GM23248 (cell line): Measurements from ENCODE around the gene PLD4. TPM values are rescaled to one million over a fixed set of nuclear protein-coding genes. Genes with fewer than 3 reads are reported as not detected.
"Not testable (repeated sequence)": the region's sequence is repeated elsewhere in the genome, so short reads cannot be mapped to it uniquely, and the experiment has no call there.

Source experiments
- DNase-seq: peaks from one replicate; pipeline ENCODE4 v3.0.0-alpha.2; 2015
- H2AFZ ChIP-seq: fragments of 200-600 bp; sonication (generic); 2 replicates; pipeline ENCODE4 v1.6.1; 2016; ENCODE audit warnings: antibody characterized with exemption
- H3F3A ChIP-seq: fragments of 200-600 bp; sonication (generic); 2 replicates; pipeline ENCODE4 v1.6.1; 2016; ENCODE audit warnings: mild to moderate bottlenecking, antibody characterized with exemption, mixed run types; ENCODE audit not compliant: insufficient read depth
- H3K27ac ChIP-seq: fragments of 200-600 bp; sonication (generic); 2 replicates; pipeline ENCODE4 v1.5.1; 2016; ENCODE audit warnings: mild to moderate bottlenecking
- H3K27me3 ChIP-seq: fragments of 200-600 bp; sonication (generic); replicated peaks from 2 replicates; pipeline ENCODE4 v1.6.1; 2016; ENCODE audit warnings: mild to moderate bottlenecking; ENCODE audit not compliant: insufficient read depth
- H3K36me3 ChIP-seq: fragments of 200-600 bp; sonication (generic); 2 replicates; pipeline ENCODE4 v1.6.1; 2016; ENCODE audit warnings: low read depth, mild to moderate bottlenecking
- H3K4me1 ChIP-seq: fragments of 200-600 bp; sonication (generic); 2 replicates; pipeline ENCODE4 v1.6.1; 2016; ENCODE audit warnings: mild to moderate bottlenecking; ENCODE audit not compliant: insufficient read depth
- H3K4me2 ChIP-seq: fragments of 200-600 bp; sonication (generic); one replicate; pipeline ENCODE4 v1.6.1; 2016; ENCODE audit warnings: mild to moderate bottlenecking; ENCODE audit not compliant: unreplicated experiment
- H3K4me3 ChIP-seq: fragments of 200-600 bp; sonication (generic); 2 replicates; pipeline ENCODE4 v1.5.1; 2016; ENCODE audit warnings: mild to moderate bottlenecking
- H3K79me2 ChIP-seq: fragments of 200-600 bp; sonication (generic); 2 replicates; pipeline ENCODE4 v1.6.1; 2016; ENCODE audit warnings: mild to moderate bottlenecking; ENCODE audit not compliant: insufficient read depth
- H3K9ac ChIP-seq: fragments of 200-600 bp; sonication (generic); 2 replicates; pipeline ENCODE4 v1.6.1; 2016; ENCODE audit warnings: mild to moderate bottlenecking
- H3K9me2 ChIP-seq: fragments of 200-600 bp; sonication (generic); 2 replicates; pipeline ENCODE4 v1.6.1; 2016; ENCODE audit warnings: mixed run types, mild to moderate bottlenecking, moderate library complexity; ENCODE audit not compliant: insufficient read depth
- H3K9me3 ChIP-seq: fragments of 200-600 bp; sonication (generic); one replicate; pipeline ENCODE4 v1.6.1; 2017; ENCODE audit warnings: low read depth
- H4K20me1 ChIP-seq: fragments of 200-600 bp; sonication (generic); 2 replicates; pipeline ENCODE4 v1.6.0; 2016; ENCODE audit not compliant: insufficient read depth
- EZH2 ChIP-seq: fragments of 200-600 bp; sonication (generic); IDR thresholded peaks from 2 replicates; pipeline ENCODE4 v1.6.1; 2018; ENCODE audit warnings: antibody characterized with exemption, mild to moderate bottlenecking; ENCODE audit not compliant: insufficient read depth, poor library complexity, severe bottlenecking
- EZH2phosphoT487 ChIP-seq: fragments of 200-600 bp; sonication (generic); IDR thresholded peaks from 2 replicates; pipeline ENCODE4 v1.6.1; 2018; ENCODE audit warnings: antibody characterized with exemption, moderate library complexity, mild to moderate bottlenecking, low read depth; ENCODE audit not compliant: insufficient read depth
- WGBS, 2 experiments: methylation state at CpG; one replicate each; pipeline ENCODE4 v1.1.6; 2015 to 2017; ENCODE audit warnings: low lambda C conversion rate in 2 of 2, low coverage in 1 of 2; ENCODE audit errors: missing lambda C conversion rate in 2 of 2; 5-methylcytosine and 5-hydroxymethylcytosine counted together
- in situ Hi-C: fragments of 300-500 bp; cut with MboI; formaldehyde crosslinking; loops from 2 replicates; pipeline ENCODE4 v1.15.0; 2020
- polyA plus RNA-seq: library from polyadenylated mRNA; unstranded; fragments of >200 nt; fragmentation: Nextera tagmentation; extraction: Ambion mirVana; gene quantifications from 2 replicates; pipeline ENCODE4 v1.2.1, GENCODE V29; 2016
- total RNA-seq: library from RNA; depleted of rRNA; stranded (reverse); fragments of >200 nt; shearing (Covaris generic); gene quantifications from 2 replicates; pipeline ENCODE4 v1.2.3, GENCODE V29; 2014

PLD4 gene
- total and polyA plus RNA-seq, 2 experiments from 2014 or later, result not detected

DNA sequence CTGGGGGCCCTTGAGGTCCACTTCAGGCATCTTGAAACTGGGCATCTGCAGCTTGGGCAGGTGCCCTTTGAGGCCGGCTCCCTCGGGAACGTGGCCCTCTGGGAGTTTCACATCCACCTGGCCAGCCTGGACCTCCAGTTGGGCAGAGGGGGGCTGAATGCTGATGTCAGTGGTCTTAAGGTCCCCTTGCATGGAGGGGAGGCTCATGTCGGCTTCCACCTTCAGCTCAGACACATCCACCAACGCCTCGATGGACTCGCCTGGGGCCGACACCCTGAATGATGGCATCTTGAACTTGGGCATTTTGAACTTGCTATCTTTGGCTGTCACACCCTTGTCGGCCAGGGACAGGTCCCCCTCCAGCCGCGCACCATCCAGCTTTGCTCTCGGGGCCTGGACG is 22.5 kb downstream of the PLD4 start:
- H3K9me2 ChIP-seq, H2AFZ ChIP-seq, H3K36me3 ChIP-seq, H4K20me1 ChIP-seq, H3K4me1 ChIP-seq, H3K9ac ChIP-seq, DNase-seq, H3K79me2 ChIP-seq, in situ Hi-C loops, H3K27ac ChIP-seq, H3K27me3 ChIP-seq, H3K4me3 ChIP-seq, H3K4me2 ChIP-seq, H3F3A ChIP-seq, H3K9me3 ChIP-seq: not testable (repeated sequence)
- WGBS, 2 experiments, result 90 to 93% methylated on average over 13 of the region's 13 CpGs

DNA sequence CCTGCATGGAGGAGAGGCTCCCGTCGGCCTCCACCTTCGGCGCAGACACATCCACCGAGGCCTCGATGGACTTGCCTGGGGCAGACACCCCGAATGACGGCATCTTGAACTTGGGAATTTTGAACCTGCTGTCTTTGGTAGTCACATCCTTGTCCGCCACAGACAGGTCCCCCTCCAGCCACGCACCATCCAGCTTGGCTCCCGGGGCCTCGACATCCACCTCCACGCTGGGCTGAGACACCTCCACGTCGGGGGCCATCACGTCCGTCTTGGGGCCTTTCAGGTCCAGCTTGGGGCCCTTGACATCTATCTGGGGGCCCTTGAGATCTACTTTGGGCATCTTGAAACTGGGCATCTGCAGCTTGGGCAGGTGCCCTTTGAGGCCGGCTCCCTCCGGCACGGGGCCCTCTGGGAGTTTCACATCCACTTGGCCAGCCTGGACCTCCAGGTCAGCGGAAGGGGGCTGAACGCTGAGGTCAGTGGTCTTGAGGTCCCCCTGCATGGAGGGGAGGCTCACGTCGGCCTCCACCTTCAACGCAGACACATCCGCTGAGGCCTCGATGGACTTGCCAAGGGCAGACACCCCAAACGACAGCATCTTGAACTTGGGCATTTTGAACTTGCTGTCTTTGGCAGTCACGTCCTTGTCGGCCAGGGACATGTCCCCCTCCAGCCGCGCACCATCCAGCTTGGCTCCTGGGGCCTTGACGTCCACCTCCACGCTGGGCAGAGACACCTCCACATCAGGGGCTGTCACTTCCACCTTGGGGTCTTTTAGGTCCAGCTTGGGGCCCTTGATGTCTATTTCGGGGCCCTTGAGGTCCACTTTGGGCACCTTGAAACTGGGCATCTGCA is 23.4 kb downstream of the PLD4 start:
- H3K9ac ChIP-seq, DNase-seq, H3F3A ChIP-seq, in situ Hi-C loops, H3K27ac ChIP-seq, H3K79me2 ChIP-seq, H3K9me2 ChIP-seq, H3K4me3 ChIP-seq, H4K20me1 ChIP-seq, H3K27me3 ChIP-seq, H3K36me3 ChIP-seq, H3K4me2 ChIP-seq, H2AFZ ChIP-seq, H3K4me1 ChIP-seq, H3K9me3 ChIP-seq: not testable (repeated sequence)
- WGBS, 2 experiments, result 88 to 93% methylated on average over 29 to 30 of the region's 35 CpGs

DNA sequence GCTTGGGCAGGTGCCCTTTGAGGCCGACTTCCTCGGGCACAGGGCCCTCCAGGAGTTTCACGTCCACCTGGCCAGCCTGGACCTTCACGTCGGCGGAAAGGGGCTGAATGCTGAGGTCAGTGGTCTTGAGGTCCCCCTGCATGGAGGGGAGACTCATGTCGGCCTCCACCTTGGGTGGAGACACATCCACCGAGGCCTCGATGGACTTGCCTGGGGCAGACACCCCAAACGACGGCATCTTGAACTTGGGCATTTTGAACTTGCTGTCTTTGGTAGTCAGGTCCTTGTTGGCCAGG is 24.0 kb downstream of the PLD4 start:
- Histone ChIP-seq H3K27me3 (no peaks in the 10 kb centered on the region), H3K79me2 (no peaks in the 10 kb centered on the region), H3K4me2 (no peak overlapping the region), H3K9ac (no peak overlapping the region), H4K20me1 (no peaks in the 10 kb centered on the region), H3F3A (no peaks in the 10 kb centered on the region), H3K27ac (no peak overlapping the region), H3K4me1 (no peaks in the 10 kb centered on the region), H2AFZ (no peak overlapping the region), H3K9me3 (no peaks in the 10 kb centered on the region), H3K4me3 (no peak overlapping the region), H3K9me2 (no peaks in the 10 kb centered on the region), H3K36me3 (no peaks in the 10 kb centered on the region)
- no peak for DNase-seq
- no peak for TF ChIP-seq EZH2
- no peak for TF ChIP-seq EZH2phosphoT487
- in situ Hi-C loops, result no loop called here
- 90 to 99% methylated on average over 3 to 9 of the region's 11 CpGs for WGBS, 2 experiments

DNA sequence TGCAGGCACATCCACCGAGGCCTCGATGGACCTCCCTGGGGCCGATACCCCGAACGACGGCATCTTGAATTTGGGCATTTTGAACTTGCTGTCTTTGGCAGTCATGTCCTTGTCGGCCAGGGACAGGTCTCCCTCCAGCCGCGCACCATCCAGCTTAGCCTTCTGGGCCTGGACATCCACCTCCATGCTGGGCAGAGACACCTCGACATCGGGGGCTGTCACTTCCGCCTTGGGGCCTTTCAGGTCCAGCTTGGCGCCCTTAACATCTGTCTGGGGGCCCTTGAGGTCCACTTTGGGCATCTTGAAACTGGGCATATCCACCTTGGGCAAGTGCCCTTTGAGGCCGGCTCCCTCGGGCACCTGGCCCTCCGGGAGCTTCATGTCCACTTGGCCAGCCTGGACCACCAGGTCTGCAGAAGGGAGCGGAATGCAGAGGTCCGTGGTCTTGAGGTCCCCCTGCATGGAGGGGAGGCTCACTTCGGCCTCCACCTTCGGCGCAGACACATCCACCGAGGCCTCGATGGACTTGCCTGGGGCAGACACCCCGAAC is 24.8 kb downstream of the PLD4 start:
- H2AFZ ChIP-seq, H3K9me2 ChIP-seq, H3K4me2 ChIP-seq, H3K4me1 ChIP-seq, H3K27me3 ChIP-seq, H3K4me3 ChIP-seq, H3K9me3 ChIP-seq, H3K27ac ChIP-seq, H3K9ac ChIP-seq, H3K79me2 ChIP-seq, H3F3A ChIP-seq, in situ Hi-C loops, H3K36me3 ChIP-seq, H4K20me1 ChIP-seq, DNase-seq: not testable (repeated sequence)
- WGBS, 2 experiments, result 96 to 97% methylated on average over 15 to 23 of the region's 24 CpGs

DNA sequence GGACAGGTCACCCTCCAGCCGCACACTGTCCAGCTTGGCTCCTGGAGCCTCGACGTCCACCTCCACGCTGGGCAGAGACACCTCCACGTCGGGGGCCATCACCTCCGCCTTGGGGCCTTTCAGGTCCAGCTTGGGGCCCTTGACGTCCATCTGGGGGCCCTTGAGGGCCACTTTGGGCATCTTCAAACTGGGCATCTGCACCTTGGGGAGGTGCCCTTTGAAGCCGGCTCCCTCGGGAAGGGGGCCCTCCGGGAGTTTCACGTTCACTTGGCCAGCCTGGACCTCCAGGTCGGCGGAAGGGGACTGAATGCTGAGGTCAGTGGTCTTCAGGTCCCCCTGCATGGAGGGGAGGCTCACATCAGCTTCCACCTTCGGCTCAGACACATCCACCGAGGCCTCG is 25.3 kb downstream of the PLD4 start:
- Histone ChIP-seq H3K4me3 (no peak overlapping the region), H3K4me2 (no peak overlapping the region), H3K27ac (no peak overlapping the region), H3K9ac (no peak overlapping the region), H3K9me2 (no peaks in the 10 kb centered on the region), H3K9me3 (no peaks in the 10 kb centered on the region), H2AFZ (no peak overlapping the region), H3K4me1 (no peaks in the 10 kb centered on the region), H3F3A (no peaks in the 10 kb centered on the region), H3K36me3 (no peaks in the 10 kb centered on the region), H4K20me1 (no peaks in the 10 kb centered on the region), H3K27me3 (no peaks in the 10 kb centered on the region), H3K79me2 (no peaks in the 10 kb centered on the region)
- no peak for DNase-seq
- in situ Hi-C loops, result no loop called here
- TF ChIP-seq EZH2 (no peak), EZH2phosphoT487 (no peak)
- 88 to 91% methylated on average over 11 to 17 of the region's 17 CpGs for WGBS, 2 experiments

DNA sequence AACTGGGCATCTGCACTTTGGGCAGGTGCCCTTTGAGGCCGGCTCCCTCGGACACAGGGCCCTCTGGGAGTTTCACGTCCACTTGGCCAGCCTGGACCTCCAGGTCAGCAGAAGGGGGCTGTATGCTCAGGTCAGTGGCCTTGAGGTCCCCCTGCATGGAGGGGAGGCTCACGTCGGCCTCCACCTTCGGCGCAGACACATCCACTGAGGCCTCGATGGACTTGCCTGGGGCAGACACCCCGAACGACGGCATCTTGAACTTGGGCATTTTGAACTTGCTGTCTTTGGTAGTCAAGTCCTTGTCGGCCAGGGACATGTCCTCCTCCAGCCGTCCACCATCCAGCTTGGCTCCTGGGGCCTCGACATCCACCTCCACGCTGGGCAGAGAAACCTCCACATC is 26.0 kb downstream of the PLD4 start:
- not testable (repeated sequence) for H3K79me2 ChIP-seq, H3K4me2 ChIP-seq

DNA sequence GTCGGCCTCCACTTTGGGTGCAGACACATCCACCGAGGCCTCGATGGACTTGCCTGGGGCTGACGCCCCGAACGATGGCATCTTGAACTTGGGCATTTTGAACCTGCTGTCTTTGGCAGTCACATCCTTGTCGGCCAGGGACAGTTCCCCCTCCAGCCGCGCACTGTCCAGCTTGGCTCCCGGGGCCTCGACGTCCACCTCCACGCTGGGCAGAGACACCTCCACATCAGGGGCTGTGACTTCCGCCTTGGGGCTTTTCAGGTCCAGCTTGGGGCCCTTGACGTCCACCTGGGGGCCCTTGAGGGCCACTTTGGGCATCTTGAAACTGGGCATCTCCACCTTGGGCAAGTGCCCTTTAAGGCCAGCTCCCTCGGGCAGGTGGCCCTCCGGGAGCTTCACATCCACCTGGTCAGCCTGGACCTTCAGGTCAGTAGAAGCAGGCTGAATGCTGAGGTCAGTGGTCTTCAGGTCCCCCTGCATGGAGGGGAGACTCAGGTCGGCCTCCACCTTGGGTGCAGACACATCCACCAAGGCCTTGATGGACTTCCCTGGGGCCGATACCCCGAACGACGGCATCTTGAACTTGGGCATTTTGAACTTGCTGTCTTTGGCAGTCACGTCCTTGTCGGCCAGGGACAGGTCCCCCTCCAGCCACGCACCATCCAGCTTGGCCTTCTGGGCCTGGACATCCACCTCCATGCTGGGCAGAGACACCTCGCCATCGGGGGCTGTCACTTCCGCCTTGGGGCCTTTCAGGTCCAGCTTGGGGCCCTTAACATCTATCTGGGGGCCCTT is 27.4 kb downstream of the PLD4 start:
- H3K4me1 ChIP-seq, H3K9me3 ChIP-seq, H3K4me2 ChIP-seq, in situ Hi-C loops, H3K9me2 ChIP-seq, H3K27ac ChIP-seq, DNase-seq, H3F3A ChIP-seq, H3K9ac ChIP-seq, H3K4me3 ChIP-seq, H3K79me2 ChIP-seq, H4K20me1 ChIP-seq, H3K27me3 ChIP-seq, H2AFZ ChIP-seq, H3K36me3 ChIP-seq: not testable (repeated sequence)
- WGBS, 2 experiments, result 85 to 88% methylated on average over 20 to 22 of the region's 28 CpGs

More for the DNA sequence above, 26.0 kb downstream of the PLD4 start:
- H3K4me3 ChIP-seq, H3K4me1 ChIP-seq, H3K27ac ChIP-seq, H2AFZ ChIP-seq, in situ Hi-C loops, H4K20me1 ChIP-seq, H3K9me3 ChIP-seq, H3K36me3 ChIP-seq, H3K9me2 ChIP-seq, H3K27me3 ChIP-seq, H3K9ac ChIP-seq, DNase-seq, H3F3A ChIP-seq: not testable (repeated sequence)
- 100% methylated on average over 3 to 5 of the region's 15 CpGs for WGBS, 2 experiments
